HG02678 (cell line): ENCODE data around the gene PTPRD.
A peak's percentile ranks its signal among the peaks of the same experiment; 100 is the strongest.

Experiments used
- ATAC-seq: cut with Tn5 transposase; IDR thresholded peaks from one replicate; pipeline ENCODE4 v1.9.1; 2021; ENCODE audit warnings: mild to moderate bottlenecking, moderate library complexity; ENCODE audit not compliant: unreplicated experiment

Gene PTPRD

DNA sequence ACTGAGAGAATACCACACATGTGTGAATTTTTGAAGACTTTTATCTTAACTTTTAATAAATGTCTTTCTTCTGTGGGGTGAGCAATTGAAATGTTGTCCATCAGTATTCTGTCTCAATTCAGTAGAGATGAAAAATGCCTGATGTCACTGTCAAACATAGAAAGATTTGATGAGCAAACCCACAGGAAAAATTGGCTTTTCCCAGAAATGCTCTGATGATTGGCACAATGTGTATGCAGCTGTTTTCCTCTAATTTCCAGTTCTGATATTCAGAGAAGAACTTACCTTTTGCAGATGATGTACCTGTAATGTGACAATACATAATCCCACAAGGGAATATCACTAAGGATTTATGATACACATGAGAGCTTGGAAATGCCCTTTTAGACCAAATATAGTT lies 340.0 kb downstream of the PTPRD start:
- no peak for ATAC-seq

DNA sequence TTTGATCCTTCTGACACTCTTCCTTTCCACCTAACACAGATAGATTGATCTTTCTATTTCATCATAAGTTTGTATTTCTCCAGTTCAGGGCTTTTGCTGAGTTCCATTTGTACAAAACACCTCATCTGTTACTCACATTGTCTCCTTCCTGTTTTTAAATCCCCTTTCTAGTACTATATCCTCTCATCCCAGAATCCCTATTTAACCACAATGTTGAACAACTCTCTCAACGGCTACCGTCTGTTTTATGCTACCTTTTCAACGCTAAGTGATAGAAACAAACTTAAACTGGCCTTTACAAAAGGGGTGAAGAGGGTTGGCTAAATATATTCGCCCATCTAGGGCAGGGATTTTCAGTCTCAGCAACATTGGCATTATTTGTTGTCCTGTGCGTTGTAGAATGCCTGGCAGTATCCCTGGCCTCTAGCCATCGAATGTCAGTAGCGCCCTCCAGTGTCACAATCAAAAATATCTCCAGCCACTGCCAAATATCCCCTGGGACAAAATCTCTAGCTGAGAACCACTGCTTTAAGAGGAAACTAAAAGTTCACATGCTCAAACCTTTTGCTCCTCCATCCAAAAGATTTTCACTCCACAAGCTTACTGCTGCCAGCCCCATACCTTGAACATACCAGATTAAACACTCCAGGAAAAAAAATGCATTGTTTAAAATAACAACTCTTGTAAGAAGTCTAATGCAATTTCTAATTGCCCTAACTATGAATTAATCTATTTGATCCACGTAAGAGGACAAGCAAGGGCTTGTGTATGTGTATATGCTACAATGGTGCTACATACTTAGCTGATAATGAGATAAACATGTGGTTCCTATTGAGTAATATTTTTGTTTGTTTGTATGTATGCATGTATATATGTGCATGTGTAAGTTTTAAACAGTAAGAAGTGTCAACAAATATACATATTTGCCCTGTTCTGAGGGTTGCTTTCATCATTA lies 344.0 kb downstream of the PTPRD start:
- ATAC-seq: no peak

DNA sequence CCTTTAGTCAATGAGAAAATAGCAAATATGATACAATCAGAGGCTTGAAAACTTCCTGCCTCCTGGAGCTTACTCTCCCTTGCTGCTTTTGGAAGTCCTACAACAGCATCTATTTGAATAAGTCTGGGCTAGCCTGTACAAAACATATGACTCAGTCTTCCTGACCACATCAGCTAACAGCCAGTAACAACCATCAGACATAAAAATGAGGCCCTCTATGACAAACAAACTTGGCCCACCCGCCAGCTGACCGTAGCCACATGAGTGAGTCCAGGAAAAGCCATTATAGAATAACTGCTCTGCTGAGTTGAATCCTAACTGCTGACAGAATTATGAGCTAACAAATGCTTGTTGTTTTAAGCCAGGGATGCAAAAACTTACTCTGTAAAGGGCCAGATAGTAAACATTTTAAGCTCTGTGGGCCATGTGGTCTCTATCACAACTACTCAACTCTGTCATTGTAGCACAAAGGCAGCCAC lies 347.6 kb downstream of the PTPRD start:
- ATAC-seq: no peak

DNA sequence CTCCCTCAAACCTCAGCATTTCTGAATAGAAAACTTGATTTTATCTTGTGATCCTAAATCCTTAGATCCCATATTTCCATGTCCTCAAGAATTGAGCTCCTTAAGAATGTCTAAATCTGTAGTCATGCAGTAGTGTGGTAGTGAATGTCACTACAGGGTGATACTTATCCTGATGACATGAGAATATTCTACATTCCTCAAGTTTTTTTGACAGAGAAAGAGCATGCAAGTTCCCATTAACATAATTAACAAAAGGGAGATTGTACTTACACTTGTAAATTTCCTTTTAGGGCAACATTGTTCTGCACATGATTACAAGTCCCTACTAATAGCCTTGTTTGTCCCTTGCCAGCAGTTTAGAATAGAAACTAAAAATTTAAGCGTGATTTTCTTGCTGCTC lies 352.3 kb downstream of the PTPRD start:
- ATAC-seq: no peak

DNA sequence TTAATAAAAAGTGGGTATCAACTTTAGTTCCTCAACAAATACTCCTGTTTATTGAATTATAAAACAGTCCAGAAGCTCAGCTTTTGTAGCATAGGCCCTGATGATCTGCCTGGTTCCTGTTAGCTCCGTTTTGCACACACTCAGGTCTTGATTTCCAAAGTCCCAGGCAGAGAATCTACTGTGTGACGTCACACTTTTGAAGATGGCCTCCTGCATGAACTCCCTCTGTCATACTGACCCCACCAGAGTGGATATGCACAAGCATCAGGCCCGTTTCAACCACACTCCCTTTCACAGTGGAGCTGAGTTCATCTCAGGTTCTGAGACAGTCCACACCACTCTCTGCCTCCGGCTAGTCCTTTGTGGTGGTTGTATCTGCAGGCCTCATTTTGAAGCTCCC lies 353.1 kb downstream of the PTPRD start:
- ATAC-seq: no peak

DNA sequence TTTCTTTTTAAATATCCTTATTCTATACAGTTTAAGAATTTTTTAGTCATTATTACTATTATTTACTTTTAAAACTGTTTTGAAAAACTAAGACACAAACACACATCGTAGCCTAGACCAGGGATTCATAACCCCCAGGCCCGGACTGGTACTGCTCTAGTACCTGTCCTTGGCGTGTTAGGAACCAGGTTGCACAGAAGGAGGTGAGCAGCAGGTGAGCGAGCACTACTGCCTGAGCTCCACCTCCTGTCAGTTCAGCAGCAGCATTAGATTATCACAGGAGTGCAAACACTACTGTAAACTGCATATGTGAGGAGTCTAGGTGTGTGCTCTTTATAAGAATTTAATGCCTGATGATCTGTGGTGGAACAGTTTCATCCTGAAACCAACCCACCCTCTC lies 357.0 kb downstream of the PTPRD start:
- no peak for ATAC-seq

DNA sequence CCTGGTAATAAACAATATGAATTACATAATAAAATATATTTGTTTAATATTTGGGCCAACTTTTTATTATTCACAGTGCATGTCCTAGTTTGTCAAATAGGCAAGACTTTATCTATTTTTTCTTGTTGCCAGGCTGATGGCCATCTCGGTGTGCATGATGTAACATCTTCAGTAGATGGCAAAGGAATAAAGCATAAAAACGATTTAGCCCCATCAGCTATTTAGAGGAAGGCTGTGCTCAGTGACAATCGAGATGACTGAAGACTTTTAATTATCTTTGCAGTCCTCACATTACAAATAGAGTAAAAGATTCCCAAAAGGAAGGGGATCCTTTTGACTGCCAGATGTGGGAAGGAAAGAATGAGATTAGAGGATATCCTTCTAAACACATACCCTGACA lies 358.5 kb downstream of the PTPRD start:
- ATAC-seq: no peak

DNA sequence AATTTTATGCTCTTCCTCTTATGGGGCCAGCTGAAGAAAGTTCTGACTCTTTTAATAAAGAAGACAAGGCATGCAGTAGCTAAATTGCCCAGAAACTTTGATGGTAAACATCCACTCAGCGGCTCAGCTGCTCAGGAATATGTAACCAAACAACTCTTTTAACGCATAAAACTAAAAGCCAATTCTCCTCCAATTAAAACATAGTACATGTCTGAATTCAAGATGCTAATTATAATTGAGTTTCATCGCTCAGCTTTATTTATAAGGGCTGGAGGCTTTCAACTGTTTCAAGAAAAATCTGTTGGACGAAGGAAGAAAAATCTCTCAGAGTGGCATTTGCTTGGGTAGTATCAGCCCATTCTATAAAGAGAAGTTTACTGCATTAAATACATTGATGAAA lies 359.5 kb downstream of the PTPRD start:
- ATAC-seq: no peak

DNA sequence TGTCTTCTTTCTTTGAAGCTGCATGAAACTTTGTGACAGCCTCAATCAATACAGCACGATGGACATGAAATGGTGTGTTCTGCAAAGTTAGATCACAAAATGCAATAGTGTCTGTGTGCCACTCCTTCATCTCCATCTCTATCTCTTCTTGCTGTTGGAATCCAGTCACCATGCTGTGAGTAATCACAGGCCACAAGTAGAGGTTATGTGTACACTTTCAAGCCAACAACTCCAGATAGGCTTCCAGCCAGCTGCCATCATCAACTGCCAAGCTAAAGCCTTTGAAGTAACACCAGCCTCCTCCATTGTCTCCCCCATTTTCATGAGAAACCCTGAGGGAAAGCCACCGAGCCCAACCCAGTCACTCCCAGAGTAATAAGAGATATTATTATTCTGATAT lies 360.6 kb downstream of the PTPRD start:
- no peak for ATAC-seq

DNA sequence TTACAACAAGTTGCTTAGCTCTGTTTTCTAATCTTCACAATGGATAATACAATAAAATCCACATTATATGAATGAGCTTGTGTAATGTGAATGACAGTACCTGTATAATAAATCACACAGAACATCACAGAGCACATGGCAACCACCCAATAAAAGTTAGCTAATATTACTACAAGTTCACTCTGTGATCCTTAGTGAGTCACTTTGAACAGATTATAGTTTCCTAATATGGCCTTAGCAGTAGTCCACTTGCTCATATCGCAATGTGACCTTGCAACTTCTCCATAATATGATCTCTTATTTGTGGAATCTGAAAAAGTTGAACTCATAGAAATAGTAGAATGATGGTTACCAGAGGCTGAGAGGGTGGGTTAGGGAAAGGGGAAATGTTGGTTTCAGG lies 361.3 kb downstream of the PTPRD start:
- no peak for ATAC-seq

DNA sequence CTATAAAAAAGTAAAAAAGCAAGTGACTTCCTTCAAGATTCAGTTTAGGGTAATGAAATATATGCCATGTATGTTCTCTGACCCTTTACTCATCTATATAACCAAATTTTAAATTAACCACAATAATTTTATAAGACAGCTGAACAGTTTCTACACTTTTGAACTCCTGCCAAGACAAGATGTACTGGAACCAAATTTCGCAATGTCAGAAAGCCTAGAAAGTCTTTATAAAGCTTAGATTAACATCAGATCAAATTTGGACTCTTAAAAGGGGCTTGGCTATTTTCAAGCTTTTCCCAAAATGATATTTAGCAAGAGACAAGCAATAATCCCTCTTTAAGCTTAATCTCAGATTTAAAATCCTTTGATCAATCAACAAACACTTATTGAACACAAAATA lies 362.6 kb downstream of the PTPRD start:
- ATAC-seq: no peak

DNA sequence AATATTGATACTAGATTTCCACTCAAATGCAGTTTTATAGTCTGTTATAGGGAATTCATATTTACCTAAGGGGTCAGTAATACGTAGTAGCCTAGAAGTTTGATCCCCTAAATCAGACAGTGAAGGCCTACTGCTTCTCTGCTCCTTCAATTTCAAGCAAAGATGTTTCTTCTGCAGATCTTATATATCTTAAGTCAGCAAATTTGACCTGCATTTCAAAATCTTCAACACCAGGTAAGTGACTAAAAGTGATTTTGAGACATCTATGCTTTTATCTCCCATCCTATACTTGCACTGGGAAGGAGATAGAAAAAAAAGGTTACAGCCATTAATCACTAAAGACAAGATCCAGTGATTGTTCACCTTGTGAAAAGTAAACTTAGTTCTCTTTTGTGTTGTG lies 363.9 kb downstream of the PTPRD start:
- no peak for ATAC-seq

DNA sequence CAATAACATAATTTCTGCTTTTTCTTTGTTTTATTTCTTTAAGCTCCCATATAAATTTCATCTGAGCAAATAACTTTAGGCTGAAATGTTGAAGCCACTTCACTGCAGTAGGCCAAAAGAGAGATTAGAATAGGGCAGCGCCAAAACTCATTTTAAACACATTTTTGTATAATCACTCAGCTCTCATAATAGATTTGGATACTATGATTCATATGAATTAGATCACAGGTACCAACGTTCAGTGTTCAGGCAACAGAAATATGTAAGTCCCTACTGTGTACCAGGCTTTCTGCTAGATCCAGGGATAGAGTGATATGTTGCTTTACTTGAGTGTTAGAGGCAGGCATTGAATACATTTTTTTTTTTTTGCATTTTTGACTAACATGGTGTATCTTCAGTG lies 370.5 kb downstream of the PTPRD start:
- no peak for ATAC-seq

DNA sequence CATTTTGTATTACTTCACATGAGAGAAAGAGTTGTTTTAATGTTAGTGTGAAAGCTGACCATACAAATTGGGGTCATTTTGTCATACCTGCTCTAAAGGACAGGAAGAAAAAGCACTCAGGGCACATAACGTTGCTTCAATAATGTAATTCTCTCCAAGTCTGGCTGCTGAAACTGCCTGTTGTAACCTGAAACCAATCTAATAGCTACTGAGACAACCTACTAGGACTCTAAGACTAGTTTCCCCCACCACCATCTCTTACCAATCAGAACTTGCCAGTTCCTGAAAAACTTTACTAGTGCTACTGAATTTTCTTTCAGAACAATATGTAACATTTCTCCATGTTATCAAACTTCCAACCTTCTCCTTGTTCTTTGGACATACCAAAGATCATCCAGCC lies 374.7 kb downstream of the PTPRD start:
- ATAC-seq: no peak

DNA sequence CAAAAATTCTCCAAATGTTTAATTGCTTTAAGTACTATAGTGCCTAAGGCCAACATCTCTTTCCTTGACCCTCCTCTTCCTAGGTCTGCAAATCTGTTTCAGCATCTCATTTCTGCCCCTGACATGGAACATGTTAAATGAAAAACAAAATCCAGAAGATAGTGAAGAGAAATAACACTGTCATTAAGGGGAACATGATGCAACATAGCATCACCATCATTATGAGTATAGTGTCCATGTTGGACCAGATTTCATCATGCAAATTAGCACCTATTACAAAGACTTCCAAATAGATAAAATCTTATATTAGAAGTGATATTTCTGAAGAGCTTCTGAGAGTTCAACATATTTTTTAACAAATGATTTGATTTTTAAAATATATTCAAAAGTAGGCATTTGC lies 375.2 kb downstream of the PTPRD start:
- no peak for ATAC-seq

DNA sequence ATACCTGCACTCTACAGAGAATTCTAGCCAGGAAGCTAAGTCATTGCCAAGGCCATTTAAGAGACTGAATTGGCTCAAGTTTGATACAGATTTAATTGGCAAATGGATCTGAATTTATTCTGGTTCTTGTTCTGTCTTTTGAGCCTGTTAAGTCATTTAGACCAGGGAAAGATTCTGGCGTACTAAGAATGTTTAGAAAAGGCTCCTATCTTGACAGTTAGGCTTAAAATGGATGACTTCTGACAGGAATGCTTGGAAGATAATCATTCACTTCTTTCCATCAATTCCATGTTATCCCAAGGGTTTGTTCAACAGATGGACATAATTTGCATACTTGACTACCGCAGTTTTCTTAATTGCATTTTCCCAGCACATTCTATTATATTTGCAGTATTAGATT lies 376.6 kb downstream of the PTPRD start:
- no peak for ATAC-seq

DNA sequence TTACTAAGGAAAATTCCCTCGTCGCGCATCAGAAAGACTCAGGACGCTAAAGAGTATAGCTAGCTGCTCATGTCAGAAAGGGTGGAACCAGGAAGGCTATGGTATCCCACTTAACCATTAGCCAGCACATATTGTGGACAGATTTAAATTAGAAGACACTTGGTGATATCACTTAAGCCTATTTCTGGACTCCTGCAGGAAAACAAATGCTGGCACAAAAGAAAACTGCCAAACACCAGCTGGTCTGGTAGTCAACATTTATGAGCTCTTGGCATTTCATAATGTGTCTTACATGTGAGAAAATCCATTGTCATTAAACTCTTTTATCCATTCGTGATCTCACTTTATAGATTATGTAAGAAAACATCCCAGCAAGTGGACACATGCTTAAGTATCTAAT lies 377.4 kb downstream of the PTPRD start:
- no peak for ATAC-seq

DNA sequence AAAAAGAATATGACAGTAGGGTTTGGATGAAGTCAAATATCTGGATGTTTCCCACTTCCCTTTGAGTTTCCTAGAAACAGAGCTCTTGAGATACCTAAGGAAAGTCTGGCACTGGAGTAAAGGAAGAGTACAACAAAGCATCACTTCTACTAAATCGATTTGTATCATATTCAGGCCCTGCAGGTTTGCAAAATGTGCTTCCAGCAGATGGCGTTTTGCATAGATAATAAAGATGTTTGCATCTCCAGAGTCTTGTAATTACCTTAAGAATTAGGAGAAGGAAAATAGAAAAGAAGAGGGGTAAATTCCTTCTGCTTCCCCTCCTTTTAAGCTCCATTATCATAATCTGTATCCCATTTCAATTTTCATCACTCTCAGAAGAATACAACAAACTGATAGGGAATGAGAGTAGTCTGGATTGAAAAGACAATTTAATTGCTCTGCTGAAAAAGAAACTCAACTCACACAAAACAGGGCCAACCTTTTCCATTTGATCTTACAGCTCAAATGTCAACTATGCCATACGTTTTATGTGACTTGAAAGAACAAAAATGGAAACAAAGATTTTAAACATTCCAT lies 380.4 kb downstream of the PTPRD start:
- ATAC-seq: no peak

DNA sequence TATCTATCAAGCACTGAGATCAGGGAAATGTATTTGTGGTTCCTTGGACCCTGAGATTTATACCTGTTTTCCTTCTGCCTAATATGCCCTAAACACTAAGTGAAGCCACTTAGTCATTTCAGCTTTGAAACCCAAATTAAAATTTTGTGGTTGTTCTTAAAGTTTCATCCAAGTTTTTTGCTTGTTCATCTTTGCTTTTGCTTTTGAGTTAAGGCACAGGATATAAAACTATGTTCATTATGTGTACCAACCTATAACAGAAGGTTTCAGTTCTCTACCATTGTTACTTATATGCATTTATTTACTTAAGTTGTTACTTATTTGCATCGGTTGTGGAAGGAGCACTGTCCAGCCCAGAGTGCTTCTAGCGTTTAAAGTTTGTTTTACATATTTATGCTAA lies 382.3 kb downstream of the PTPRD start:
- peak; percentile 64 for ATAC-seq

DNA sequence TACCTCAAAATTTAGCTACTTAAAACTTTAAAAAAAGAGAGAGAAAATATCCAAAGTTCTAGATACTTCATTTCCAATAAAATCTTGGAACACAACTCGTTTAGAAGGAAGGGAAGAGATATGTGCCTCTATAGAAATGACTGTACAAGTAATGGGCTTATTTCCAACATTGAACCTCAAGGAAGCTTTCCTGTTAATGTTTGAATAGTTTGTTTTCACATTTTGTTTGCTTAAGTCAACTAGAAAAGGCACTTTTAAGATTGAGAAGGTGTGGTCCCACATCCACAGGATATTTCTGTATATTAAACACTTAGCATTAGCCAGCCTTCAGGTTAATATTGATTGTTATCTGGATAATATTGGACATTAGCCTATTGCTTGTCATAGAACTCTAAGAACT lies 384.7 kb downstream of the PTPRD start:
- ATAC-seq: no peak

DNA sequence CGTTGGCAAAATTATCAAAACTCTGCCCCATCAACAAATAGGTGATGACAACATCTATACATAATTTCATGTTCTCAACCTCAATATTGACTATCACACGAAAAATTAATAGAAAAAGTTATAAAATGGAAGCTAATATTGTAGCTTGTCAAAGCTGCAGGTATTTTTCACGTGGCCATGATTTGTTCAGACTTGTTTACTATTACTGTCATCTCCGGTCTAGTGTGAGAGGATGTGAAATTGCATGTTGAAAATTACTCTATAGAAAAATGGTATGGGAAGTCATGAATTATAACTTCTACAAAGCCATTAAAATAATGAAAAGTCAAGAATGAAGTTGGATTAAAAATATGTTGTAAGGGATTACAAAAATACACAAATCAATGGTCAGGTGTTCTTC lies 385.8 kb downstream of the PTPRD start:
- no peak for ATAC-seq

DNA sequence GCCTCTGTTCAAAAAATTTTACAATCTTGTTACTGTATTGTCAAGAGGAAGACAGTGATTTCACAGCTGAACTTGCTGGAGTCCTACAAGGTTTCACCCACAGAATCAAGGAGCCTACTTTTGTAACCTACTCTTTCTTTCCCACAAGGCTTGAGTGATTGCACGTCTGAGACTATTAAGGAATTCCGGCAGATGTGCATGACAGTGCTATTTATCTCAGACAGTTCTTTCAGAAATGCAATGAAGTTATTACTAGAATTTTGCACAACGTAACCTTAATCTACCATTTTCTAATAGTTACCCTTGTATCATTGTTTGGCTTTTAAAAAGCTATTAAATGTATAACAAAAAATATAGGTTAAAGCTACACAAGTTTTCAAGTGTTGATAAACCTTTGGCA lies 400.1 kb downstream of the PTPRD start:
- ATAC-seq: no peak

DNA sequence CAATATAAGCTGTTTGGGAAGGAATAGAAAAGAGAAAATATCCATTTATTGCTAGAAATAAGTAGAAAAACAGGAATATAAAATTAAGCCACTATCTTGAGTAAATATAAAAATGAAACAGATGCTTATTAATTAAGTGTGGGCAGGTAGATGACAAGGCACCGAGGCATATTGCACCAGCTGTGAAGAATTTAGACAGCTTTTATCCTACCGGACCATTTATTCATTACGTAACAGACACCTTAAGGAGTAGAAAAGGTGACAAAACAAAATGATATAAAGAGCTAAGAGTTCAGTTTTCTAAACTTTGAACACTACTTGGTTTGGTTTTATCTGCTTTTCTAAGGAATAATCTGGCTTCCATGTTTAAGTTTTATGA lies 404.1 kb downstream of the PTPRD start:
- ATAC-seq: no peak
